HepG2 (cell line): Measurements from ENCODE around the gene FAAH2. TPM values are rescaled to one million over a fixed set of nuclear protein-coding genes. Genes with fewer than 3 reads are reported as not detected.
"Not testable (repeated sequence)": the region's sequence is repeated elsewhere in the genome, so short reads cannot be mapped to it uniquely, and the experiment has no call there.

Experiments used
- ATAC-seq: fragments of 200-7000 bp; cut with Tn5 transposase; 3 replicates; pipeline ENCODE4 v1.9.1; 2020; ENCODE audit warnings: mild to moderate bottlenecking, moderate library complexity
- BruUV-seq: library from RNA; stranded (reverse); fragments of 400-500 nt; replicated peaks from 2 replicates; lab custom pipeline; 2021; lab: Mats Ljungman, UMichigan
- CTCF ChIA-PET: fragments of 300-600 bp; formaldehyde crosslinking; extraction: SDS; loops from one replicate; lab custom pipeline; 2021; ENCODE audit warnings: low total read pairs, inconsistent platforms, low intra/inter-chr PET ratio; lab: Yijun Ruan, JAX
- POLR2A ChIA-PET: fragments of 350-600 bp; sonication (Branson Sonifier 250); formaldehyde crosslinking; loops from one replicate; lab custom pipeline; 2020; ENCODE audit warnings: antibody characterized with exemption, inconsistent platforms; lab: Yijun Ruan, JAX
- DNase-seq: peaks from one replicate; pipeline ENCODE4 v3.0.0-alpha.2; 2015; ENCODE audit warnings: low spot score
- FAIRE-seq: peaks from 3 replicates; lab custom pipeline; 2011; peaks lifted over from hg19 to GRCh38; lab: Jason Lieb, UNC
- H2AFZ ChIP-seq: one replicate; pipeline ENCODE4 v1.6.1; 2011; ENCODE audit warnings: low read length, inconsistent platforms
- H3K27ac ChIP-seq: fragments of 300-600 bp; 3 replicates; pipeline ENCODE4 v1.8.0; 2011; ENCODE audit warnings: mixed run types, mild to moderate bottlenecking, mixed read lengths, low read length, inconsistent platforms; ENCODE audit not compliant: insufficient read depth; ENCODE audit errors: extremely low read length
- H3K27me3 ChIP-seq, 2 experiments: fragments of 200-600 bp in 1 of 2; 2 replicates in 1 of 2; 3 replicates in 1 of 2; pipeline versions ENCODE4 v1.6.0 to v1.8.0; 2011; ENCODE audit warnings: low read length in 2 of 2, mild to moderate bottlenecking in 2 of 2, moderate library complexity in 2 of 2, inconsistent platforms in 1 of 2; ENCODE audit not compliant: insufficient read depth in 2 of 2, control insufficient read depth in 1 of 2
- H3K36me3 ChIP-seq, 2 experiments: fragments of 200-600 bp in 1 of 2; replicated peaks in 1 of 2; 2 replicates in 1 of 2; 3 replicates in 1 of 2; pipeline versions ENCODE4 v1.5.1 to v1.8.0; 2011; ENCODE audit warnings: low read length in 2 of 2, inconsistent platforms in 1 of 2; ENCODE audit not compliant: insufficient read depth in 2 of 2, control insufficient read depth in 1 of 2
- H3K4me1 ChIP-seq: 2 replicates; pipeline ENCODE4 v1.5.1; 2012; ENCODE audit warnings: low read length, inconsistent platforms; ENCODE audit not compliant: insufficient read depth
- H3K4me2 ChIP-seq: 2 replicates; pipeline ENCODE4 v1.6.0; 2011; ENCODE audit warnings: low read depth, low read length, inconsistent platforms
- H3K4me3 ChIP-seq, 3 experiments: fragments of 200-600 bp in 1 of 3; sonication (generic), shearing (Covaris generic) in 1 of 3; replicated peaks in 1 of 3; 2 replicates each; pipeline ENCODE4 v1.5.1; 2011 to 2016; ENCODE audit warnings: low read length in 3 of 3, inconsistent platforms in 2 of 3, low read depth in 2 of 3, mild to moderate bottlenecking in 2 of 3, control low read depth in 1 of 3, mixed read lengths in 1 of 3; ENCODE audit not compliant: insufficient read depth in 1 of 3
- H3K79me2 ChIP-seq: one replicate; pipeline ENCODE4 v1.6.1; 2011; ENCODE audit warnings: low read length, inconsistent platforms; ENCODE audit not compliant: insufficient read depth
- H3K9ac ChIP-seq: 2 replicates; pipeline ENCODE4 v1.6.0; 2011; ENCODE audit warnings: mild to moderate bottlenecking, low read depth, low read length, inconsistent platforms; ENCODE audit not compliant: insufficient read depth
- H3K9me3 ChIP-seq: 2 replicates; pipeline ENCODE4 v1.5.1; 2012; ENCODE audit warnings: mild to moderate bottlenecking, low read length
- H4K20me1 ChIP-seq: 2 replicates; pipeline ENCODE4 v1.6.0; 2011; ENCODE audit warnings: inconsistent platforms, mild to moderate bottlenecking, low read length, moderate library complexity; ENCODE audit not compliant: insufficient read depth
- POLR2A ChIP-seq, 2 experiments: IDR thresholded peaks; 2 replicates each; pipeline ENCODE4 v1.6.1; 2011; ENCODE audit warnings: low read depth in 2 of 2, low read length in 2 of 2, mild to moderate bottlenecking in 1 of 2, moderate library complexity in 1 of 2; ENCODE audit not compliant: insufficient read depth in 1 of 2
- WGBS: methylation state at CpG from one replicate; pipeline ENCODE4 v1.1.6; 2017; ENCODE audit warnings: low lambda C conversion rate; 5-methylcytosine and 5-hydroxymethylcytosine counted together
- in situ Hi-C: cut with HindIII; loops from 2 replicates; pipeline ENCODE4 v1.10.0; 2017; ENCODE audit warnings: low pct_unique_long_range_greater_than_20kb; ENCODE audit not compliant: extremely low pct_ligation_motif_present
- intact Hi-C: fragments of 100-400 bp; cut with micrococcal nuclease; formaldehyde crosslinking; loops from one replicate; pipeline ENCODE4 v1.10.0; 2022; ENCODE audit not compliant: unreplicated experiment
- polyA plus RNA-seq, 8 experiments: library from polyadenylated mRNA; depleted of rRNA in 3 of 8; stranded (reverse) in 7 of 8; unstranded in 1 of 8; fragments of >200 nt; fragmentation: Illumina TruSeq in 4 of 8; extraction: Trizol in 4 of 8; gene quantifications; 2 replicates each; pipeline versions ENCODE4 v1.2.1 to v1.2.3, GENCODE V29; 2011 to 2016; ENCODE audit warnings: low read depth in 4 of 8, missing spikeins in 1 of 8, mixed read lengths in 1 of 8; ENCODE audit not compliant: insufficient read depth in 1 of 8
- total RNA-seq, 5 experiments: library from RNA; depleted of rRNA; stranded (reverse); fragments of >200 nt; fragmentation: Illumina TruSeq; extraction: Trizol; gene quantifications; 2 replicates each; pipeline ENCODE4 v1.2.3, GENCODE V29; 2016; ENCODE audit warnings: low read depth in 1 of 5
- TF ChIP-seq, protein P1 (sequence below): sonication (generic); formaldehyde crosslinking; IDR thresholded peaks from 2 replicates; pipeline ENCODE4 v1.4.0; 2020; ENCODE audit warnings: missing genetic modification reagents, borderline replicate concordance

The FAAH2 gene
- total and polyA plus RNA-seq, 2 of the 13 experiments (the other 11 are each of a cell fraction or from before 2014, with no cell fraction given): 1.6 to 3.3 TPM

DNA sequence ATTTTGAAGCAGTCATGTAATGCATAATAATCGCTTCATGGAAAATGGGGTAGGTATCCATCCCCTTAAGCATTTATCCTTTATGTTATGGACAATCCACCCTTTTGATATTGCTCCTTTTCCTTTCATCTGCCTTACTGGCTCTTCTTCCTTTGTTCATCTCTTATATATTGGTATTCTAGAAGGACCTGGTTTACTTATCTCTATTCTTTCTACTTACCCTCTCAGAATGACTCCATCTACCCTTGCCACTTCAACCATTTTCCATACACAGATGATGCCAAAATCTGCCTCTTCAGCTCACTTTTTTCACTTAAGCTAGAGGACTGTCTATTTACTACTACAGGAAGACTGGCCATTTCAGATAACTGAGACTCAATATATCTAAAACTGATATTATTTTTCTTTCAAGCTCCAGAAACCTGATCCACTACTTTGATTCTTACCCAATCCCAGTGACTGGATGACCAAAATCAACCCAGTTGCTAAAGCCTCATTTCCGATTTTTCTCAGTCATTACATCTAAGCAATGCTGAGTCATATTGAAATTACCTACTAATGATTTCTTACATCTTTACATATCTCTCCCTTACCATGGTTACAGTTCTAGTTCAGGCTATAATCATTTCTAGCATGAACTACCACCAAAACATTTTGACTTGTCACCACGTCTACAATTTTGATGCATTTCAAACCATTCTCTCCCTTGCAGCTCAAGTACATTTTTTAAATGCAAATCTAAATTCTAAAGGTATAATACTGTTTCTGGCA lies 93.7 kb downstream of the FAAH2 start:
- H3K4me1 ChIP-seq: no peaks in the 10 kb centered on the region
- intact Hi-C loops (no loop called here), in situ Hi-C loops (no loop called here)
- TF ChIP-seq, protein P1, sequence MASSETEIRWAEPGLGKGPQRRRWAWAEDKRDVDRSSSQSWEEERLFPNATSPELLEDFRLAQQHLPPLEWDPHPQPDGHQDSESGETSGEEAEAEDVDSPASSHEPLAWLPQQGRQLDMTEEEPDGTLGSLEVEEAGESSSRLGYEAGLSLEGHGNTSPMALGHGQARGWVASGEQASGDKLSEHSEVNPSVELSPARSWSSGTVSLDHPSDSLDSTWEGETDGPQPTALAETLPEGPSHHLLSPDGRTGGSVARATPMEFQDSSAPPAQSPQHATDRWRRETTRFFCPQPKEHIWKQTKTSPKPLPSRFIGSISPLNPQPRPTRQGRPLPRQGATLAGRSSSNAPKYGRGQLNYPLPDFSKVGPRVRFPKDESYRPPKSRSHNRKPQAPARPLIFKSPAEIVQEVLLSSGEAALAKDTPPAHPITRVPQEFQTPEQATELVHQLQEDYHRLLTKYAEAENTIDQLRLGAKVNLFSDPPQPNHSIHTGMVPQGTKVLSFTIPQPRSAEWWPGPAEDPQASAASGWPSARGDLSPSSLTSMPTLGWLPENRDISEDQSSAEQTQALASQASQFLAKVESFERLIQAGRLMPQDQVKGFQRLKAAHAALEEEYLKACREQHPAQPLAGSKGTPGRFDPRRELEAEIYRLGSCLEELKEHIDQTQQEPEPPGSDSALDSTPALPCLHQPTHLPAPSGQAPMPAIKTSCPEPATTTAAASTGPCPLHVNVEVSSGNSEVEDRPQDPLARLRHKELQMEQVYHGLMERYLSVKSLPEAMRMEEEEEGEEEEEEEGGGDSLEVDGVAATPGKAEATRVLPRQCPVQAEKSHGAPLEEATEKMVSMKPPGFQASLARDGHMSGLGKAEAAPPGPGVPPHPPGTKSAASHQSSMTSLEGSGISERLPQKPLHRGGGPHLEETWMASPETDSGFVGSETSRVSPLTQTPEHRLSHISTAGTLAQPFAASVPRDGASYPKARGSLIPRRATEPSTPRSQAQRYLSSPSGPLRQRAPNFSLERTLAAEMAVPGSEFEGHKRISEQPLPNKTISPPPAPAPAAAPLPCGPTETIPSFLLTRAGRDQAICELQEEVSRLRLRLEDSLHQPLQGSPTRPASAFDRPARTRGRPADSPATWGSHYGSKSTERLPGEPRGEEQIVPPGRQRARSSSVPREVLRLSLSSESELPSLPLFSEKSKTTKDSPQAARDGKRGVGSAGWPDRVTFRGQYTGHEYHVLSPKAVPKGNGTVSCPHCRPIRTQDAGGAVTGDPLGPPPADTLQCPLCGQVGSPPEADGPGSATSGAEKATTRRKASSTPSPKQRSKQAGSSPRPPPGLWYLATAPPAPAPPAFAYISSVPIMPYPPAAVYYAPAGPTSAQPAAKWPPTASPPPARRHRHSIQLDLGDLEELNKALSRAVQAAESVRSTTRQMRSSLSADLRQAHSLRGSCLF: no peak
- no peak for TF ChIP-seq POLR2A (IDR thresholded peaks at IDR 0.05; ENCODE audit: insufficient read depth in 1 of 2, low read depth in 2 of 2, low read length in 2 of 2)
- DNase-seq (no peak), FAIRE-seq (no peak), ATAC-seq (no peak)
- H3K9ac ChIP-seq: no peak overlapping the region
- H3K27me3 ChIP-seq: no peaks in the 10 kb centered on the region
- ChIA-PET POLR2A (no interaction called here), CTCF (no interaction called here)
- H3K4me3 ChIP-seq: no peak overlapping the region
- WGBS: 94% methylated on average over 3 of the region's 3 CpGs
- no peaks in the 10 kb centered on the region for H3K9me3 ChIP-seq
- no peaks in the 10 kb centered on the region for H4K20me1 ChIP-seq
- H3K27ac ChIP-seq: no peak overlapping the region
- no TSS peak for BruUV-seq
- H3K36me3 ChIP-seq: no peaks in the 10 kb centered on the region
- H3K4me2 ChIP-seq: no peak overlapping the region
- H3K79me2 ChIP-seq: no peaks in the 10 kb centered on the region
- H2AFZ ChIP-seq: no peak overlapping the region

- intact Hi-C loops, in situ Hi-C loops, DNase-seq, H3K9ac ChIP-seq, H3K9me3 ChIP-seq, BruUV-seq, H3K79me2 ChIP-seq, CTCF ChIA-PET, H3K36me3 ChIP-seq, H3K27me3 ChIP-seq, POLR2A ChIA-PET, H3K27ac ChIP-seq, ATAC-seq, H3K4me2 ChIP-seq, H3K4me3 ChIP-seq, H3K4me1 ChIP-seq, H4K20me1 ChIP-seq, H2AFZ ChIP-seq: not testable (repeated sequence)
- FAIRE-seq: peak; percentile 63
- 61% methylated on average over 6 of the region's 7 CpGs for WGBS
Observed at GRCh38 chrX:57394162-57394561, 107.7 kb downstream of the FAAH2 start.

DNA sequence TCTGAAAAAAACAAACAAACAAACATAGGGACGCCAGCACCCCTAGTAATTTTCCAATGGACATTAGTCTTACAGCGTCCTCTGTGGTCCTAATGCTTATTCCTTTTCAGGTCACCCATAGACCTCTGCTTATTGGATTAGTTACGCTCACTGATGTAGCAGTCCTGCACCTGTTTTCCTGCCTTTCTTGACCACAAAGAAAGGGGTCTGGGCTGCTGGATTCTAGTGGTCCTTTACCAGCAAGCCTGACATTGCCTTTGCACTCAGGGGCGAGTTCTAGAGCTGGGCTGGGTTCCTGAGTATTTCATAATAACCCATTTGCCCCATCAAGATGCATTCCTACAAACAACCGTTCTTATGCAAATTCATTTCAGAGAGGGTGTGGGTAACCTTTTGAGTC lies 116.7 kb downstream of the FAAH2 start:
- H3K36me3 ChIP-seq, H3K4me3 ChIP-seq, H4K20me1 ChIP-seq, BruUV-seq, H3K27ac ChIP-seq, CTCF ChIA-PET, H3K79me2 ChIP-seq, H3K4me2 ChIP-seq, POLR2A ChIA-PET, H2AFZ ChIP-seq, in situ Hi-C loops, H3K4me1 ChIP-seq, H3K9ac ChIP-seq, ATAC-seq, H3K27me3 ChIP-seq, intact Hi-C loops, DNase-seq, FAIRE-seq, H3K9me3 ChIP-seq: not testable (repeated sequence)
- 73% methylated on average over 5 of the region's 5 CpGs for WGBS
